Neural crest cell (in vitro differentiated cells): ENCODE results near the gene IL1R1. TPM values are rescaled to one million over a fixed set of nuclear protein-coding genes. Genes with fewer than 3 reads are reported as not detected.

Source experiments
- DNase-seq: peaks from one replicate; pipeline ENCODE4 v3.0.0; 2021; ENCODE audit warnings: low read depth, mixed read lengths, low spot score
- H3K27ac Mint-ChIP-seq: one replicate; pipeline ENCODE4 v1.8.0; 2021; ENCODE audit warnings: mild to moderate bottlenecking, mixed read lengths; ENCODE audit not compliant: unreplicated experiment
- H3K27me3 Mint-ChIP-seq: 2 replicates; pipeline ENCODE4 v1.8.0; 2021; ENCODE audit warnings: low read depth, mild to moderate bottlenecking, mixed read lengths
- H3K36me3 Mint-ChIP-seq: 2 replicates; pipeline ENCODE4 v1.8.0; 2021; ENCODE audit warnings: low read depth, mild to moderate bottlenecking, mixed read lengths
- H3K4me1 Mint-ChIP-seq: 2 replicates; pipeline ENCODE4 v1.8.0; 2021; ENCODE audit warnings: mixed read lengths
- H3K4me3 Mint-ChIP-seq: one replicate; pipeline ENCODE4 v1.8.0; 2021; ENCODE audit warnings: mild to moderate bottlenecking, mixed read lengths
- H3K9me3 Mint-ChIP-seq: 2 replicates; pipeline ENCODE4 v1.8.0; 2021; ENCODE audit warnings: mixed read lengths
- CTCF ChIP-seq: fragments of 200-600 bp; sonication (generic); conservative IDR thresholded peaks from 2 replicates; pipeline ENCODE4 v1.5.0; 2021; ENCODE audit warnings: antibody characterized with exemption, mild to moderate bottlenecking
- total RNA-seq: library from RNA; stranded (reverse); gene quantifications from 2 replicates; pipeline ENCODE4 v1.2.1, GENCODE V29; 2021

Gene IL1R1
- total RNA-seq, 1 donor from 2014 or later: 0.14 TPM

GRCh38 chr2:102217032-102217431, 74.5 kb downstream of the IL1R1 start:
- Mint-ChIP-seq H3K4me1 (no peaks in the 10 kb centered on the region), H3K9me3 (peaks cover 15% of the 10 kb centered on the region), H3K36me3 (peaks cover 15% of the 10 kb centered on the region), H3K27me3 (peaks cover 10% of the 10 kb centered on the region), H3K4me3 (no peak overlapping the region), H3K27ac (no peak overlapping the region)
- TF ChIP-seq CTCF: no peak
- no peak for DNase-seq

GRCh38 chr2:102224824-102225739, 82.5 kb downstream of the IL1R1 start:
- H3K27ac Mint-ChIP-seq: no peak overlapping the region
- H3K27me3 Mint-ChIP-seq: peaks cover 10% of the 10 kb centered on the region
- no peak overlapping the region for H3K4me3 Mint-ChIP-seq
- H3K4me1 Mint-ChIP-seq: peaks cover 11% of the 10 kb centered on the region
- TF ChIP-seq CTCF: no peak
- H3K9me3 Mint-ChIP-seq: peaks cover 3% of the 10 kb centered on the region
- no peaks in the 10 kb centered on the region for H3K36me3 Mint-ChIP-seq
- DNase-seq: no peak

- TF ChIP-seq CTCF: no peak
- Mint-ChIP-seq H3K4me3 (no peak overlapping the region), H3K4me1 (peaks cover 11% of the 10 kb centered on the region), H3K27me3 (peaks cover 7% of the 10 kb centered on the region), H3K9me3 (peaks cover 3% of the 10 kb centered on the region), H3K36me3 (no peaks in the 10 kb centered on the region), H3K27ac (peak overlapping the region; percentile 3)
- DNase-seq: no peak
Measured at GRCh38 chr2:102226171-102226570, 83.6 kb downstream of the IL1R1 start.

- H3K27me3 Mint-ChIP-seq: peaks cover 2% of the 10 kb centered on the region
- peaks cover 3% of the 10 kb centered on the region for H3K9me3 Mint-ChIP-seq
- H3K4me1 Mint-ChIP-seq: peaks cover 11% of the 10 kb centered on the region
- no peaks in the 10 kb centered on the region for H3K36me3 Mint-ChIP-seq
- no peak for TF ChIP-seq CTCF
- no peak overlapping the region for H3K4me3 Mint-ChIP-seq
- no peak overlapping the region for H3K27ac Mint-ChIP-seq
- DNase-seq: no peak
Measured at GRCh38 chr2:102226612-102227391, 84.3 kb downstream of the IL1R1 start.

GRCh38 chr2:102229141-102229769, 86.7 kb downstream of the IL1R1 start:
- no peak for DNase-seq
- no peak for TF ChIP-seq CTCF
- H3K27ac Mint-ChIP-seq: no peak overlapping the region
- H3K36me3 Mint-ChIP-seq: no peaks in the 10 kb centered on the region
- H3K27me3 Mint-ChIP-seq: no peaks in the 10 kb centered on the region
- H3K4me3 Mint-ChIP-seq: no peak overlapping the region
- peaks cover 1% of the 10 kb centered on the region for H3K9me3 Mint-ChIP-seq
- peaks cover 11% of the 10 kb centered on the region for H3K4me1 Mint-ChIP-seq
